SKM-1 treated with dmso at 0.1 percent for 144 hours (cell line): ENCODE results near the gene ALCAM.
A peak's percentile ranks its signal among the peaks of the same experiment; 100 is the strongest.

Source experiments
- DNase-seq: peaks from one replicate; lab custom pipeline; 2025; ENCODE audit not compliant: unreplicated experiment; lab: John Stamatoyannopoulos, UW

ALCAM gene

DNA sequence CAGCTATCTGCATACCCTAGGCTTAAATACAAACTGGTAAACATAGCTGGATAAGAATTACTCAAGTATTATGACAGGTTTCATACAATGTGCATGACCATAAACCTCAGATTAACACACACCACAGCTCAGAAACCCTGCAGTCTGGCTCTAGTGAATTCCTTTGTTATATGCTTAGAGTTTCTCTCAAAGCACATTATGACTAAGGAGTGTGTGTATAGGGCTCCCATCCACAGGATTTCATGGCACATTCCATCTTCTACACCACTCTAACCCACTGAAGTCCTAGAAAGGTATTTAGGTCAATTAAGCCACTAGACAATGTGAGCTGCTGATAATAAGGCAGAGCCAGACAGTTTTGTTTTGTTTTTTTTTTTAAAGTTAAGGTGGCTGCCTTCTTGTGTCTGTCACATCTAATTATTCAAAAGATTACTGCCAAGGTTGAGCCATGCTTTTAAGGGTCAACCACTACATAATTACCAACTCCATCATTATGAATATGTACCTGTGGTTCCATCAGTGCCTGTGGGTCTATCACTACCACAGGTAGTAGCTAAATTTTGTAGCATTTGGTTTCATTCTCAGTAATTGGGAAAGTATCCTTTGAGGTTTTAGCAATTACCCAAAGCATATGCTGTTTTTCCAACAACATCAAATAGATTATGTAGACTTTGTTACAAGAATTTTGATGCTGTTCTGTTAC, 107.0 kb downstream of the ALCAM start:
- DNase-seq, result no peak

DNA sequence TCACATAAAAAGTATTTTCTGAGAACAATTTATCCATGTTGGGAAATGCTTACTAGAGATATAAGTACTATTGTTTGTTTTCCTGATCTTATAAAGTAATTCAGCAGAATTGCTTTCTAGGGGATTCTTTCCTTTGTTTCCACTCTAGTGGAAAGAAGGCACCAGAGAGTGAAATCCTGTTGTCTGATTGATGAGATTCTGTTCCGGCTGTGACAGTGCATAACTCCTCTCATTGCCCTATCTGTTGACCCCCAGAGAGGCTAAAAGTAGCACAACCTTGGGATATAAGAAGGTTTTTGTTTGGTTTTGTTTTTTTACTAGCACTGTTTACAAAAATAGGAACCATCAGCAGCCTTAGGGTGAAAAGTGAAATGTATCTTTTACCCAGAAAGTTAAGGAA, 114.1 kb downstream of the ALCAM start:
- DNase-seq, result no peak

DNA sequence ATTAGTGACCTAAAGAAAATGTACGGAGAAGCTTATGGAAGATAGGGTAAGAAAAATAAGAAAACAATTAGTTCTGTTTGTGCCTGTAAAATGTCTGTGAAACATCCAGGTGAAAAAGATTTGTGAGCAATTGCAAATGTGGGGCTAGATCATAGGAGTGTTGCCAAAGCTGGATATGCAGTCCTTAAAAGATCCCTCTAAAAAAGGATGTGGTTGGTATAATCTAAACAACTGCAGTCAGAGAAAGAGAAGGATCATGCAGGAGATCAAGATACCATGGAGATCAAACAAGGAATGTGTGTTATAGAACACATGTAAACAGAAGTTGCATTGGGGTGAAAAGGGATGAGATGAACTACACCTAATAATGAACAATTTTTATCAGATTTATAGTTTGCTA, 116.8 kb downstream of the ALCAM start:
- no peak for DNase-seq

DNA sequence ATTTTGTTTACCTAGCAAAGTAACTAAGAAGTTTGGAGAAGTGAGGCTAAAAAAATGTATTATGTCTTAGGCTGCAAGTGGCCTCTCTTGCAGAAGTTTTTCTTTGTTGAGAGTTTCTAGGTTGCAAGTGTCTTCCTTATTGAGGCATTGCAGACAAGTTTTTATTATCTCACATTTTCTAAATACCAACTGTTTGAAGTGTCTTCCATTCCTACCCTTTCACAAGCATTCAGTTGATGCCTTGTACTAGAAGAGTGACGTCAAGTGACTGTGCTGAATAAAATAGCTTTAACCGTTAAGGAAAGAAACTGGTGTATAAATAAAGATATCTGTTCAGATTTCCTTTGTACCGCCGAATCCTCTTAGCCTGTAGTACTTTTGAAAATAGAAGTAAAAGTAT, 123.3 kb downstream of the ALCAM start:
- no peak for DNase-seq

DNA sequence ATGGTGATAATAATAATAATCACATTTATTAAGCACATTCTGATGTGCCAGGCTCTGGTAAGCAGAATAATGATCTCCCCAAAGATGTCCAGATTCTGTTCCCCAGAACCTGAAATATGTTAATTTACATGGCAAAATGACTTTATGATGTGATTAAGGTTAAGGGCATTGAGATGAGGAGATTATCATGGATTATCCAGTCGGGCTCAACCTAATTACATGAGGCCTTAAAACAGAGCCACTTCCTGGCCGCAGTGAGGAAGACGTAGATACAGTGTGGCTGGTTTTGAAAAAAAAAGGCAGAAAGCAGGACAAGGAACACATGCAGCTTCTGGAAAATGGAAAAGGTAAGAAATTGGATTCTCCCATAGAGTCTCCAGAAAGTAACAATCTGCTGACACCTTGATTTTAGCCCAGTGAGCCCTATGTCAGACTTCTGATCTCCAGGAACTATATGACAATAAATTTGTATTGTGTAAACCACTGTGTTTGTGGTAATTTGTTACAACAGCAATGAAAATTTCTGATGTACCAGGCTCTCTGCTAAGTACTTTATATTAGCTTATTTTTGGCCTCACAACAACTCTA, 126.7 kb downstream of the ALCAM start:
- DNase-seq, result no peak

DNA sequence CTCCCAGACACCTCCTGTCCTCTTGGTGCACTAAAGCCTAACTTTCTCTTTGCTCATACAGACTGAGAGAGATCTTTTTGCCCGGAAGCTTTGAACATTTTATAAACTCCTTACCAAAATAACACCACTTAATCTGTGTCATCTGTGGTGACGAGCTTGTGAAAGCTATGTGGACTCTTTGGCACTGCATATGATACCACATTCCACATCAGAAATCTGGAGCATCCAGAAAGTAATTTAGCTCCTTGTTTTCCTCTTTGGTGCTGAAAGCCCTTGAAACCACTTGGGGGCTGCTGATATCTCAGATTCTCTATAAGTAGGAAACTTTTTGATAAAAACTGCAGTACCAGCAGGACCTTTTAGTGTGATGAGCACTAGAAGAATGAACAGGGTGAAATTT, 128.3 kb downstream of the ALCAM start:
- DNase-seq, result no peak

DNA sequence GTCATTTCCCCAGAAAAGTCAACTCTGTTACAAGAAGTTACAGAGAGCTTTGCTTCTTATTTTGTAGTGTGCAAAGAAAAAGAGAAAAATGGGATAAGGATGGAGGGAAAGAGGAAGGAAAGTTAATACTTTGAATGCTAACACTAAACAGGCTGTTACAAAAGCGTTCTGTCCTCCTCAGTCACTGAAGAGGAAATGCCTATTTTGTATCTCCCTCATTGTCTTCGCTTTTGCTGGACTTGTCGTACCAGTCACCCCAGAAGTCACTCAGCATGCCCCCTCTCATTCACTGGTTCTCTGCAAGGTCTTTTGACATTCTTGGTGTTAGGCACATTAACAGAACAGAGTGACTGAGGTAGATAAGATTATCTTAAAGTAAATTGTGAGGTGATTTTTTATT, 129.6 kb downstream of the ALCAM start:
- DNase-seq, result no peak

DNA sequence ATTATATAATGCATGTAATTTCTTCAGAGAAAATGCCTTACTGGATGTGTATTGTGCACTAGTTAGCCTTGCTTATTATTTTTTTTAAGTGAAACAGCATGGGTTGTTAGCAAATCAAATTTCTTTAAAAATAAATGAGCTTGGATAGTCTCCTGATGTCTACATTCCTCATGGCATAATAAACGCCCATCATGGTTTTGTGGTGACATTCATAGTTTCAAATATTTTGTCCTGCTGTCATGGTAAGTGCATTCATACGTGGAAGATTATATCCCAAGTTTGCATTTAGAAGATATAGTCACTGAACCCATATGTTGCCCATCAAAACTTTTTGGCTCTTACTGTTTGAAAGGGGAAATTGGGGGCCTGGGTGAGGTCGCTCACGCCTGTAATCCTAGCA, 130.7 kb downstream of the ALCAM start:
- DNase-seq, result no peak

DNA sequence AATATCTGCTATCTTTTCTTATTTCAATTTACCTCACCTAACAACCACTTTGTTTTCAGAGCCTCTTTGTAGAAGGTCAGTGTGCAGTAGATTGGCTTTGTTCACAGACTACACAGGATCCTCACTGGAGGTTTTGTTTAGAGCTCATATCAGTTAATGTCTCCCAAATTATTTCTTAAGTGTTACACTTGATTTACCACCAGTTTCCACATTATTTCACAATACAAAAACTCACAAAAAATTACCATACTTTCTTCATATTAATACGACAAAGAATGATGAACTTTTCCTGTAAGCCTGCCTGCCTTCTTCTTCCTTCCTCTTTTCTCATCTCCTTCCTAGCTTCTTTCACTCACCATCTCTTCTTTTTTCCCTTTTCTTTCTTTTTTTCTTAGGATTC, 133.3 kb downstream of the ALCAM start:
- DNase-seq, result no peak

DNA sequence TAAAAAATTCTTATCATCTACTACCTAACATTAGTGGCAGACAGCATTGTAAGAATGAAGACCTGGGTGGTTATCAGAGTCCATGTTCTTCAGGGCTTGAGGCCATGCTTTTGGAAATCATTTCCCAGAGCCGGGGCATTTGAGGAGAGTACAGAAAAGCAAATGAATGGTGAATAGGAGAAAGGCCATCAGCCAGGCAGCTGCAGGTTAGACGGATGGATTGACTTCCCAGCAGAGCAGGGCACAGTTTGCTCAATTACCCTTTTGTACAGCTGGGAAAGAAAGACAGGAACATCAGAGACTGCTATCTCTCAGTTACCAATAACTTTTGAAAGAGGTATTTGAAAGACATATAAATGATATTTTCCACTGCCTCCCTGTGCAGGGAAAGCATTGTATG, 135.6 kb downstream of the ALCAM start:
- DNase-seq, result no peak

DNA sequence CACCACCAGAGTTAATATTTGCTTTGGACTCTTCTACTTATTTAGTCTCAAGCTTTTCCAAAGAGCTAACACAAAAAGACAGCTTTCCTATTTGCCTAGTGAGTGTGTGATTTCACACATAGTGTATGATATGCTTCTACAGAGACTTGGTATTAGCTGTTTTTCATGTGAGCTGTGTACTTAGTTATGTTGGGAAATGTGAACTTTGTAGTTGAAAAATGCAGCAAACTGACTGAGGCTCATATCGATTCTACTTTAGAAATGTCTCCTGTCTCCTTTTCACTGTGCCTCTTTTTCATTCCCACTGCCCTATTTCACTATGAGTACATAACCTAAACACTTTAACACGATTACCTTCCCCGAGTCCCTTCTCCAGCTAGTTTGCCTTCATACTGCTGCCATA, 136.5 kb downstream of the ALCAM start:
- DNase-seq, result no peak

DNA sequence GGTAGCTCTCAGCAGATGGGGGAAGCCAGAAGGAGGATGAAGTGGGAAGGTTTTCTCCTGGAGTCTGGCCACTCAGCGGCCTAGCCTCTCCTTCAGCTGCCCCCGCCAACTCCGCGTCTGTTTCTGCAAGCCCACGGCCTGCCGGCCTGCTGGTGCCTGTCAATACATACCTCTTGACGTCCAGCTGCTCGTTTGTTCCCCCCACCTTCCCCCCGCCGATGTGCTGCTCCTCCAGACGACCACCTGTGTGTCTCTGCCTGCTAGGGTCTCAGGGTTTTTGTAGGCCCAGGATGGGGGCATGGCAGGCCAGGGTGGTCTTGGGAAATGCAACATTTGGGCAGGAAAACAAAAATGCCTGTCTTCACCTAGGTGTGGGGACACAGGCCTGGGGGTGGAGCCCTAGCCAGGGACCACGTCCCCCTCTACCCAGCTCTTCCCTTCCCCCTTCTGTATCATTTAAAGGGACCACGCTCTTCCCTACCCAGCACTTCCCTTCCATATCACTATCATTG, 137.8 kb downstream of the ALCAM start:
- no peak for DNase-seq

DNA sequence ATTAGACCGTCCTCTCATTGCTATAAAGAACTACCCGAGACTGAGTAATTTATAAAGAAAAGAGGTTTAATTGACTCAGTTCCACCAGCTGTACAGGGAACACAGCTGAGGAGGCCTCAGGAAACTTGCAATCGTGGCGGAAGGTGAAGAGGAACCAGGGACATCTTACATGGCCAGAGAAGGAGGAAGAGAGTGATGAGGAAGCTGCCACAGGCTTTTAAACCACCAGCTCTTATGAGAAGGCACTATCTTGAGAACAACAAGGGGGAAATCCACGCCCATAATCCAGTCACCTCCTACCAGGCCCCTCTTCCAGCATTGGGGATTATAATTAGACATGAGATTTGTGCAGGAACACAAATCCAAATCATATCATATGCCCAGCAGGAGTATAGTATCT, 138.5 kb downstream of the ALCAM start:
- DNase-seq, result peak; percentile 84

DNA sequence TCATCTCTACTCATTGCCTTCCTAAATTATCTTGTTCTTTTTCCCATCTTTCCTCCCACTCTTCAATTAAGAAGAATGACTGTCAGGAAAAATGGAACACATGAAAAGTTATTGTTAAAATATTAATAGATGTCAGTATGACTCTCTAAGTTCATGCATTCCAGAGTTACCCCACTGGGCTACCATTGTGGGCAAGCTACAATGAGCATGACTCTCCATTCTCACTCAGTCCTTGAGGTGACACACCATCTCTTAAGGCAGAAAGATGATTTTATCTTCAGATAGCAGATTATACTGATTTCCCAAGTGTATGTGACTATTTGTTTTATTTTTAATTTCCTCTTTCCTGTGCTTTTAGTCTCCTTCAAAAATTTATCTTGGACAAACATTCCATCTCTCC, 144.3 kb downstream of the ALCAM start:
- no peak for DNase-seq

DNA sequence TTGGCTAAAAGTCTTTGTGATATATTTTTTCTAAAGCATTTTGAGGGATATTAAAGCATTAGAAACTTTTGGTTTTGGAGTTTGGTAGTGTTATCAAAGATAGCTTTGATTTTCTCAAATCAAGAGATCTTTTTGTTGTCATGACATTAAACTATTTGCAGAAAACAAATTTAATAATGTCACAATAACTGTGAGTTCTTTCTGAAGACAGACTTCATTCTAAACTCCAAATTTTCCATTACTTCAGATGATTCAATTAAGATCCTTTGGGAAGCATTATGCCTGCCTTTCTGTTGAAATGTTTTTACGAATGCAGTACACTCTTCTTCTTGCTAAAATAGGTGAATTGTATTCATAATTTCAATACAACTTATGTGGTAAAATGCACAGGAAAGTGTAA, 145.4 kb downstream of the ALCAM start:
- no peak for DNase-seq

DNA sequence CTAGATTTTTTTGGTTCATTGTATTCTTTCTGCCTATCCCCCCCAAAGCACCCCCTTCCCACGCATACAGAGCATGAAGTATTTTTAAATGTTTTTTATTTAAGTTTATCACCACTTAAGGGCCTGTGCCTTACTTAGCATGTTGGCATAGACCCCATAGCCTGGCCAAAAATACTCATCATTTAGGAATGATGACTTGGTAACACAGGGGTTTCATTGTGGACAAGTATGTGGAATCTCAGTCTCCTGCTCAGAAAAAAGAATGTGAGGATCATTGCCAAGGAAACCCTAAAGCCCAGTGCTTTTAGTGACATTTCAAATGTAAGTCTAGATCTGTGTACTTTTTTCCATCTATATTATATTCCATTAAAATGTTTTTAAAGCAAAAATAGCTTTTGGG, 146.3 kb downstream of the ALCAM start:
- no peak for DNase-seq

DNA sequence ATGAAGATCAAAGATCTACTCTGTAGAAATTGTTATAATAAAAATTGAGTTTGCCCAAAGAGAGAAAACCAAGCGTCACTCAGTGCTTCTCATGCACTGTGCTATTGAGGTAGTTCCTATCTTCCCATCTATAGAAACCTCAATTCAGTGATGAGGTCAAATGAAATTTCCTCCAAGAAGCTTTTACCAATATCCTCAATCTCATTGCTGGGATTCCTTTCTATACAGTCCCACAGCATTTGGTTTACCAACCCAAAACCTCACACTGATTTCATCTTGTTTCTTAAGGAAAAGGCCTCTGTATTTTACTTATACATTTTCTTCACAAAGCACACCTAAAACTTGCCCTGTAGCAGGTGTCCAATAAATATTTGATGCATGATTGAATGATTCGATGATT, 147.2 kb downstream of the ALCAM start:
- DNase-seq, result no peak

DNA sequence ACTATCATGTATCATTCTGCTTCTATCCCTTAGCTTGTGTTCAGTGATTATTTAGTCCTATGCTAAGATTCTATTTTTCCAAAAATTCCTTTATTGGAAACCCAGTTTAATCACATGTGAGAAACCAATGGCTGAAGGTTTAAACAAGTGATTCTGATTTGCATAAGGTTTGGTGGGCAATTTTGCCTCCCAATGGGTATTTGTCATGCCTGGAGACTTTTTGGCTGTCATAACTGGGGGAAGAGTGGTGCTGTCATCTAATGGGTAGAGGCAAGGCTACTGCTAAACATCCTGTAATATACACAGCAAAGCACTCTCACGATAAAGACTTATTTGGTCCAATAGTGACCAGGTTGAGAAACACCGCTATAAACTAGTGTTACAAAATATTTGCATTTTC, 148.7 kb downstream of the ALCAM start:
- no peak for DNase-seq

DNA sequence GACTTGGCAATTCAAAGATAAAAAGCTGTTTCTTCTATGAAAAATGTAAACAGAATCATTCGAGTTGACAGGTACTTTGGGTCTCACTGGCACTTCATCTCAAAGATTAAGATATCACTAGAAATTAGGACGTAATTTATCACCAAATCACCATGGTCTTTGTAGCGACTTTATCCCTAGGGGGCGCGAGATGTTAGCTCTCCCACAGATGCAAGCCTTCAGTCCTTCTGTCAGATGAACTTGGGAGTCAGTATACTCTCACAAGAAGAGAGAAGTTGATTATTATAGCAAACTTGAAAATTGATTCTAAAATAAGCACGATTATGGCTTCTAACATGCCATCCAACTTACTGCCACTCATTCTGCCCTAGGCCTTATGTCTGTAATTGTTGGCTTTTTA, 150.3 kb downstream of the ALCAM start:
- DNase-seq, result no peak

DNA sequence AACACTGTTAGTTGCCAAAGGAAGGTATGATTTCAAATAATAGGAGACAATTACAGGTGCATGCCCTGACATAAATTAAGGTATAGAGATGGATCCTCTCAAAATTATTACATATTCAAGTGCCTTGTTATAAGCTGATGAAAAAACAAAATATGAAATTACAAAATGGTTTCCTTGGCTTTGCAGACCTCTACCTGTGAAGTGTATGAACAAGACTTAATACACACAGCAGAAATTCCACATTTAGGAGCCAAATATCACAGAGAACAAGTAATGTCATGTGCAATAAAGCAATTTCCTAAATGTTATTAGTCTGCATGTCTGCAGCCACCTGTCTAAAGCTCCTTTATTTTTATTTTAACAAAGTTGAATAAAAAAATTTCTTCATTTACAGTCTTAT, 151.5 kb downstream of the ALCAM start:
- no peak for DNase-seq

DNA sequence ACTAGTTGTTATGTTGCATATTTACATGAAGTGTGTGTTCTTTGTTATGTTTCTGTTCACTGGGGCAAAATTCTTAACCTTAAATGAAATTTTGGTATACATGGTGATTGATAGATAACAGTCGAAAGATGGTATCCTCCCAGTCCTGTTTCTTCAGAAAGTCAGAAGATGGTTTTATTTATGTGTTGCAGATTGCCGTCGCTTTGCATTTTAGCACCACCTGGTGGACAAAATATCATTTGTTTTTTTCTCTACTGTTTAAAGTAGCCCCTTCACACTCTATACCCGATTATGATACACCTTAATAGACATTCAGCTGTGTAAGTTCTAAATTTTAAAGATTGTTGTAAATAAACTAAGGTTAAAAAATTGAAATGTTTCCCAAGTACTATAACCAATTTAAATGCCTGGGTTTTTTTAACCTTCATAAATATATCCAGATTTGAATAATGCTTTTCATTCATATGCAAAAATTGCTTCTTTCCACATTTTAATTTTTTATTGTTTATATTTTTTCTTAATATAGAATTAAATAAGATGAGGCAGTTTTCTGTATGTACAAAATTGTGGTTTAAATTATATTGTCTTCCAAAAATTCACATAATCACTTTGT, 152.2 kb downstream of the ALCAM start:
- DNase-seq, result peak; percentile 62

DNA sequence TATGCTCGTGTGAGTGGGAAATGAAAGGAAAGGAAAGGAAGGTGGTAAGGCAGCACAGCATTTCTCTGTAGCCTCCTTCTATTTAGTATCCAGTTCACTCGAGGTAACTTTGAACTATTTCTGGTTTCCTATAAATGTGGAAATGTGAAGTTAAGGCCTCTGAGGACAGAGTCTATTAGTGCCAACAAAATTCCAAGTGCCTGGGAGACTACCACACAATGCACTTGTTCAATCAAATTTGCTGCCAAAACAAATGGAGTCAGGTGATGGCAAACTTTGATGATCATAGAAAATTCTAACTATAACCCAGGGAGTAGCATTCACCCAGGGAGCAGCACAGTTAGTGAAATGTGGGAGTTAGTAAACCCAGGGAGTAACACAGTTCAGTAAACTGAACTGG, 155.1 kb downstream of the ALCAM start:
- no peak for DNase-seq

DNA sequence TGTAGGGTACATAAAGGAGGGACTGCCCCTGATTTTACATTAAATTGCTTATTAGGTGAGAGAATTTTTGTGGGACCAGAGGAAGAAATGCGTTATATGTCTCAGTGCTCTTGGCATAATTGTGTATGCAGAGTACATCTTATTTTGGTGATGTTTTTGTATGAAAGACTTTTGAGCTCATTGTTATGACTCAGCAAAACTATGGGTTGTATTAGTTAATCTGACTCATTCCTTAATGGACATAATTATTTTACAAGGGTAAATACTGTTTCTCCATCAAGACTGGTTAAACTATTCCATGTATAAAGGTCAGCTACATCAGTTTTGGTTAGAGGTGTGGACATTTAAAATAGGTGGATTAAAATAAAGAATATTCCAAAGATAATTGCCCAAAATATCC, 156.8 kb downstream of the ALCAM start:
- no peak for DNase-seq
